T-helper 17 cell (primary cell): ENCODE measurements around the gene GSTO2. TPM values are rescaled to one million over a fixed set of nuclear protein-coding genes. Genes with fewer than 3 reads are reported as not detected.

ENCODE experiments used
- ATAC-seq: fragments of 150-1000 bp; cut with Tn5 transposase; 2 replicates; pipeline ENCODE4 v1.10.0; 2021; ENCODE audit warnings: mild to moderate bottlenecking, moderate library complexity
- DNase-seq, 3 donors: peaks; one replicate each; pipeline versions ENCODE4 v3.0.0 to v3.0.0-alpha.2; 2020 to 2021
- H3K9me3 ChIP-seq: one replicate; pipeline ENCODE4 v1.7.0; 2013; ENCODE audit warnings: low read length, mild to moderate bottlenecking; ENCODE audit not compliant: control insufficient read depth, poor library complexity, severe bottlenecking
- H3K27ac Mint-ChIP-seq: one replicate; pipeline ENCODE4 v1.8.0; 2022; ENCODE audit warnings: mild to moderate bottlenecking, moderate library complexity, mixed read lengths
- H3K27me3 Mint-ChIP-seq: one replicate; pipeline ENCODE4 v1.8.0; 2022; ENCODE audit warnings: mixed read lengths
- H3K36me3 Mint-ChIP-seq: one replicate; pipeline ENCODE4 v1.8.0; 2022; ENCODE audit warnings: low read depth, mixed read lengths
- H3K4me1 Mint-ChIP-seq: one replicate; pipeline ENCODE4 v1.8.0; 2022; ENCODE audit warnings: mild to moderate bottlenecking, mixed read lengths
- H3K4me3 Mint-ChIP-seq: one replicate; pipeline ENCODE4 v1.8.0; 2022; ENCODE audit warnings: mild to moderate bottlenecking, moderate library complexity, mixed read lengths
- total RNA-seq, 4 donors: library from RNA in 2 of 4; stranded (reverse) in 2 of 4; gene quantifications; one replicate each; pipeline ENCODE4 v1.2.3 and lab custom pipeline; 2022 to 2026

The GSTO2 gene
- total RNA-seq, 2 donors from 2014 or later, result 0.70 to 1.1 TPM

DNA sequence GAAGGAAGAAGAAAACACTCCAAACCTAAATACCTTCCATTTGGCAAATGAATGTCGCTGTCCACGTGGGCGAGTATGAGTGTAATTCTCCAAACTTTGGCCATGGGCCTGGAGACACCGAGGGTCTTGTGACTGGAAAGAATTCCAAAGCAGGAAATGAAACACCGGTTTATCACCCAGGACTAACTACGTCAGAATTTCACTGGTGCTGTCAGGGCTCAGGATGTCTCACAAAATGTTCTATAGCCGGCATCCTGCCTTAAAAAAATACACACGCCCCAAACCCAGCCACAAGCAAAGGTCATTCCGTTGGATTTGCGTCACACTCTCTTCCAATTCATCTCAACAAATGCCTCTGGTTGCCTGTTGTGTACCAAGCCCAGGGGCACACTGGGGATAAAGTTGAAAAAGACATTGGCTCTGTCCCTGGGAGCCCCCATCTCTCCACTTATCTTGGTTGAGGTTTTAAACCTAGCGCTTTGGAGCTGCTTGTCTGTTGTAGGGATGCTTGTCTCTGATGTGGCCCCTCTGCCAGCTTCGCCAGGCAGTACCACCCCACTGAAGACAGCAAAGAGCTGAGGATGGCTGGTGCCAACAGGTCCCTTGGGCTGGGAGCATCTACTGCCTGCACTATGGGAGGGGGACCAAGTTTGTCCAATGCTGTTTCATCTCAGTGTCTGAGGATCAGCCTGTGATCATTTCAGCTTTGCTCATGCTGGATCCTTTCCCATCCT, 31.2 kb downstream of the GSTO2 start:
- Mint-ChIP-seq H3K27me3 (peaks cover 23% of the 10 kb centered on the region), H3K4me3 (no peak overlapping the region), H3K36me3 (peaks cover 3% of the 10 kb centered on the region), H3K27ac (no peak overlapping the region), H3K4me1 (peaks cover 9% of the 10 kb centered on the region)
- DNase-seq (no peak), ATAC-seq (no peak)
- H3K9me3 ChIP-seq, result no peaks in the 10 kb centered on the region

DNA sequence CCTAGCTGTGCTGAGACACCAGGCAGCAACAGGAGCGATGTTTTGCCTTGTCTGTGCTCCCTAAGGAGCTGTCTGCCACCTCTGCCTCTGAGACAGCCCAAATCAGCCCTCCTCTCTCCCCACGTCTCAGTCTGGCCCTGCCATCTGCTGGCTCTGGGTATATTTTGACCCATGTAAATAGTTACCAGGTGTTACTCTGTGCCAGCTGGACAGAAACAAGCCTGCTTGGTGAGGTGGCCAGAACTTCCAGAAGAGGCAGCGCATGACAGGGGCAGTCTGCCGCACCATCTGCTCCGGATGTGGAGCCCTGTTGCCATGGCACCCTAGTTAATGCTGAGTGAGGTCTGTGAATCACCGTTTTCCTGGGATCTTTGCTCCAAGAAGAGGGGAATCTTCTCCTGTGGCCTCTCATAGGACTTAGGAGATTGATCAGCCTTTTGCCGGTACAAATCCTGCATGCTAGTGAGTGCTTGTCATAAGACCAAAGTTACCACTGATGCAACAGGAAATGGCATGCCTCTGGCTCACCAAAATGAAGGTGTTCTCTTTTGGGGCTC, 31.8 kb downstream of the GSTO2 start:
- Mint-ChIP-seq H3K27ac (no peak overlapping the region), H3K27me3 (peaks cover 25% of the 10 kb centered on the region), H3K4me1 (peaks cover 12% of the 10 kb centered on the region), H3K4me3 (peak overlapping the region; percentile 70), H3K36me3 (peaks cover 3% of the 10 kb centered on the region)
- ATAC-seq (peak; percentile 27), DNase-seq (no peak)
- no peaks in the 10 kb centered on the region for H3K9me3 ChIP-seq

- peaks cover 22% of the 10 kb centered on the region for H3K4me1 Mint-ChIP-seq
- ATAC-seq, result no peak
- peaks cover 28% of the 10 kb centered on the region for H3K27me3 Mint-ChIP-seq
- no peak for DNase-seq
- H3K9me3 ChIP-seq, result no peaks in the 10 kb centered on the region
- H3K36me3 Mint-ChIP-seq, result peaks cover 3% of the 10 kb centered on the region
- H3K27ac Mint-ChIP-seq, result no peak overlapping the region
- no peak overlapping the region for H3K4me3 Mint-ChIP-seq
Measured at GRCh38 chr10:104301907-104302690, 33.1 kb downstream of the GSTO2 start.

GRCh38 chr10:104303594-104304355, 34.8 kb downstream of the GSTO2 start:
- no peaks in the 10 kb centered on the region for H3K9me3 ChIP-seq
- H3K4me3 Mint-ChIP-seq, result peak overlapping the region; percentile 57
- peak overlapping the region; percentile 27 for H3K27ac Mint-ChIP-seq
- H3K36me3 Mint-ChIP-seq, result peaks cover 3% of the 10 kb centered on the region
- DNase-seq (no peak), ATAC-seq (no peak)
- H3K4me1 Mint-ChIP-seq, result peaks cover 35% of the 10 kb centered on the region
- H3K27me3 Mint-ChIP-seq, result peaks cover 28% of the 10 kb centered on the region

GRCh38 chr10:104304356-104304745, 35.4 kb downstream of the GSTO2 start:
- no peaks in the 10 kb centered on the region for H3K9me3 ChIP-seq
- DNase-seq (no peak), ATAC-seq (no peak)
- Mint-ChIP-seq H3K27me3 (peaks cover 23% of the 10 kb centered on the region), H3K36me3 (peaks cover 3% of the 10 kb centered on the region), H3K4me3 (peak overlapping the region; percentile 57), H3K27ac (peak overlapping the region; percentile 27), H3K4me1 (peaks cover 38% of the 10 kb centered on the region)

DNA sequence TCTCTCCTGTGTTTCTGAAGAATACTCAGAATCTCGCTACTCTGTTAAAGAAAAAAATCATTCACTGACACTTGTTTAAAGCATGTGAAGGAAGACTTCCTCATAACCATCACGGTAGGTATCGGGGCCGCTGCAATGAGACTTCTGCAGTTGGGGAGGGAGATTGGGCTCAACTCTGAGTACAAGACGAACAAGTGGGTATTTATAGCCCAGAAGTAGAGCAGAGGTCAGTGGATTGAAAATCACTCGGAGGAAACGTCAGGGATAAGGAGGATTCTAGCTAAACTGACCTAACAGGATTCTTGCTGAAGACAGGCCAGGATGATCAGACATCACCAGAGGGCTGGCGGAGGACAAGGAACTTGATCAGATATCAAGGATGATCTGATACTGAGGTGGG, 35.9 kb downstream of the GSTO2 start:
- peak overlapping the region; percentile 27 for H3K27ac Mint-ChIP-seq
- H3K4me1 Mint-ChIP-seq, result peaks cover 38% of the 10 kb centered on the region
- peaks cover 18% of the 10 kb centered on the region for H3K27me3 Mint-ChIP-seq
- no peak for DNase-seq
- no peak for ATAC-seq
- H3K4me3 Mint-ChIP-seq, result no peak overlapping the region
- H3K9me3 ChIP-seq, result no peaks in the 10 kb centered on the region
- H3K36me3 Mint-ChIP-seq, result peaks cover 3% of the 10 kb centered on the region

- H3K4me1 Mint-ChIP-seq, result peaks cover 33% of the 10 kb centered on the region
- peaks cover 5% of the 10 kb centered on the region for H3K27me3 Mint-ChIP-seq
- no peak for ATAC-seq
- H3K36me3 Mint-ChIP-seq, result peaks cover 3% of the 10 kb centered on the region
- H3K4me3 Mint-ChIP-seq, result peak overlapping the region; percentile 67
- H3K27ac Mint-ChIP-seq, result peak overlapping the region; percentile 79
- DNase-seq, result no peak
- H3K9me3 ChIP-seq, result no peaks in the 10 kb centered on the region
Measured at GRCh38 chr10:104306897-104307296, 37.9 kb downstream of the GSTO2 start.

DNA sequence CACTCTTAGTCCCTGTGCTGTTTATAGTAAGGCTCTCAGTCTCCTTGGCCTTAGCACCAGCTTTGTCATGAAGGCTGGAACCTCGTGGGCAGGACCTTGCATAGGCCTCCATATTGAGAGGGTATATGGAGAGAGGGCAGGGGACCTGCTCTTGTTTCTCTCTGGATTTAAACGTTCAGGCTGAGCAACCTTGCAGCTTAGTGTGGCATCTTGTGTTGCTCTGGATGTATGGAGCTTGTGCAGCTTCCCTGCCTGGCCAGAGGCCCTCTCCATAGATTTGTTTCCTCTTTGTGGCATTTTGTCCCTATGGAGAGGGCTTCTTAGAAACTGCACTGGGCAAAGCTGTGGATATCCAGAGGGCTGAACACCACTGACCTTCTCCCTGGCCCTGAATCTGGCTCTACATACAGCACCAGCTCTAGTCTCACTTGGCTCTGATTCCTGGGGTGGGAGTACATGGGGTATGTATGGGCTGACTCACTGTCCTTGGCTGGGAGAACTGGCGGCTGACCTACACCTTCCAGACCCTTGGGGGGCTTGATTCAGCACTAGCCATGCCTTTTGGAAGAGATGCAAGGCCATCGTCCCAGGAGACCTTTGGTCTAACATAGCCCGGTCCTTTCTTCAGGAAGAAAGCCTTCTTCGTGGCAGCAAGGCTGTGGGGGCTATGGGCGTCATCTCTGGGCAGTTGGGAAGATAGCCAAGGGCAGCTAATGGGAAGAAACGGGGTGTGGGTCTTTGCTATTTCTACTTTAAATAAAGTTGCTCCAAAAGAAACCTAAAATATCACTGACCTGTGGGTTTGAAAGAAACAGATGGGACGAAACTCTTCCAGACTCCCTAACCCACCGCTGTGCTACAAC, 38.8 kb downstream of the GSTO2 start:
- no peak for DNase-seq
- Mint-ChIP-seq H3K4me3 (peak overlapping the region; percentile 77), H3K27ac (peak overlapping the region; percentile 88), H3K27me3 (peaks cover 5% of the 10 kb centered on the region), H3K4me1 (peaks cover 33% of the 10 kb centered on the region), H3K36me3 (peaks cover 3% of the 10 kb centered on the region)
- no peak for ATAC-seq
- H3K9me3 ChIP-seq, result no peaks in the 10 kb centered on the region

DNA sequence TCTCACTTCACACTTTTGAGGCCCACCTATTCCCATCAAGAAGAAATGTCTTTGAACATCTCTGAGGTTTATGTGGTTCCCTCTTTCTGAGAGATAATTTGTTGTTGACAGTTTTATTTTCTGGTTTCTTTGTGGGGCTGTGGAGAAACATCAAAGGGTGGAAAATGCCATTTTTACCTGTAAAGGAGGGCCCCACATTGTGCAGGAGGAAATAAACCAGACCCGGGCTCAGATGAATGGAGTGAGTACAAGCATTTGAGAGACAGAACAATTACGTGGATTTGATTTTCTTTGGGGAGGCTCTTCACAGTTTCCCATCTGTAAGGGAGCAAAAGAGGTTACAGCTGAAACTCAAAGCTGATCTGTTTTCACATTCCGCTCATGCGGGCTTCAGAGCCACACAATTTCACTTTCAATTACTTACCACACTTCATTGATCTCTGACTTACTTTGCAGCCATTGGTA, 39.5 kb downstream of the GSTO2 start:
- peaks cover 34% of the 10 kb centered on the region for H3K4me1 Mint-ChIP-seq
- peaks cover 5% of the 10 kb centered on the region for H3K27me3 Mint-ChIP-seq
- ATAC-seq (peak; percentile 56), DNase-seq (no peak)
- H3K36me3 Mint-ChIP-seq, result no peaks in the 10 kb centered on the region
- no peaks in the 10 kb centered on the region for H3K9me3 ChIP-seq
- peak overlapping the region; percentile 88 for H3K27ac Mint-ChIP-seq
- peak overlapping the region; percentile 77 for H3K4me3 Mint-ChIP-seq

GRCh38 chr10:104309980-104310978, 41.3 kb downstream of the GSTO2 start:
- H3K4me1 Mint-ChIP-seq, result peaks cover 32% of the 10 kb centered on the region
- H3K27ac Mint-ChIP-seq, result peak overlapping the region; percentile 9
- H3K27me3 Mint-ChIP-seq, result peaks cover 5% of the 10 kb centered on the region
- H3K36me3 Mint-ChIP-seq, result no peaks in the 10 kb centered on the region
- no peaks in the 10 kb centered on the region for H3K9me3 ChIP-seq
- no peak overlapping the region for H3K4me3 Mint-ChIP-seq
- ATAC-seq (no peak), DNase-seq (no peak)

DNA sequence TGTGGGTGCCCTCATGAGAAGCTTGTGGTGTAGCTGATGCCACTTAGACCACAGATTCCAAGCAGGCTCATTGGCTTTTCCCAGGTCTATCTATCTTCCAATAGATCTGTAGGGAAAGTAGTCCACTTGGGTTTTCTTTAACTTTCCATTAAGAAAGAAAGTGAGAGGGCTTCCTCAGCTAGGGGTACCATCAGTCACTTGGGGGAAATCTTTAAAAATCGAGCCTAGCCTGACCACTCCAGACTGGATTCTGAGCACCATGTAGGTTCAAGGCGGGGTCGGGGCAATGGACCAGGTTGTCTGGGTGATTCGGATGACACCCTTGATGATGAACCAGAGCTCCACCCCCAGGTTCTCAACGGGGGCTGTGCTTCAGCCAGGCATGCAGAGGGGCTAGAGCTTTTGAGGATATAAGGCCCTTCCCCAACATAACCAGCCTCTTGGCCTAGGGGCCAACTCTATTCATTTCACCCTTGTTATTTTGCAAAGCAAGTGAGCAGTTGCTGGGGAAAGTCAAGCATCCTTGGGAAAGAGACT, 42.3 kb downstream of the GSTO2 start:
- H3K4me1 Mint-ChIP-seq, result peaks cover 24% of the 10 kb centered on the region
- no peak overlapping the region for H3K4me3 Mint-ChIP-seq
- H3K9me3 ChIP-seq, result no peaks in the 10 kb centered on the region
- peaks cover 2% of the 10 kb centered on the region for H3K36me3 Mint-ChIP-seq
- no peaks in the 10 kb centered on the region for H3K27me3 Mint-ChIP-seq
- no peak for DNase-seq
- H3K27ac Mint-ChIP-seq, result no peak overlapping the region
- ATAC-seq, result no peak
